ENCODE results near the gene PLXNA2. TPM values are rescaled to one million over a fixed set of nuclear protein-coding genes. Genes with fewer than 3 reads are reported as not detected.

PLXNA2 gene
- total RNA-seq, 1 donor from 2014 or later, result 17.7 TPM

GRCh38 chr1:208010487-208011071, 233.6 kb downstream of the PLXNA2 start:
- FAIRE-seq, result no peak
- H4K20me1 ChIP-seq (ENCODE audit: insufficient read depth, low read length), result no peaks in the 10 kb centered on the region
- H3K27ac ChIP-seq (ENCODE audit: low read depth, low read length), result no peak overlapping the region
- no peak for TF ChIP-seq CTCF (IDR thresholded peaks at IDR 0.05; ENCODE audit: insufficient read depth, low read depth, low read length)
- no peak for TF ChIP-seq EZH2 (IDR thresholded peaks at IDR 0.05; ENCODE audit: insufficient read depth, low read length)
- no peak overlapping the region for H2AFZ ChIP-seq (ENCODE audit: low read depth, low read length)
- no peak overlapping the region for H3K9ac ChIP-seq (ENCODE audit: low read length)
- peaks cover 19% of the 10 kb centered on the region for H3K4me1 ChIP-seq (ENCODE audit: insufficient read depth, low read length)
- no peaks in the 10 kb centered on the region for H3K36me3 ChIP-seq (ENCODE audit: insufficient read depth, low read length)
- no peak overlapping the region for H3K4me3 ChIP-seq (ENCODE audit: insufficient read depth, low read depth, low read length)
- Mint-ChIP-seq H3K4me3 (ENCODE audit: unreplicated experiment) (no peak overlapping the region), H3K36me3 (ENCODE audit: low read depth, unreplicated experiment) (no peaks in the 10 kb centered on the region), H3K9me3 (ENCODE audit: unreplicated experiment) (peaks cover 4% of the 10 kb centered on the region), H3K27me3 (ENCODE audit: low read depth, unreplicated experiment) (peaks cover 10% of the 10 kb centered on the region), H3K27ac (ENCODE audit: unreplicated experiment) (no peak overlapping the region), H3K4me1 (ENCODE audit: low read depth, unreplicated experiment) (peaks cover 23% of the 10 kb centered on the region)
- H3K9me3 ChIP-seq (ENCODE audit: insufficient read depth, low read depth, low read length), result no peaks in the 10 kb centered on the region
- H3K4me2 ChIP-seq (ENCODE audit: low read length), result no peak overlapping the region
- peak; percentile 69 for DNase-seq (ENCODE audit: low read depth)
- no peaks in the 10 kb centered on the region for H3K79me2 ChIP-seq (ENCODE audit: insufficient read depth, low read length)
- H3K27me3 ChIP-seq (ENCODE audit: insufficient read depth, low read length), result no peaks in the 10 kb centered on the region

- Histone ChIP-seq H3K79me2 (ENCODE audit: insufficient read depth, low read length) (no peaks in the 10 kb centered on the region), H3K27ac (ENCODE audit: low read depth, low read length) (no peak overlapping the region), H3K27me3 (ENCODE audit: insufficient read depth, low read length) (no peaks in the 10 kb centered on the region), H3K4me3 (ENCODE audit: insufficient read depth, low read depth, low read length) (no peak overlapping the region), H3K4me1 (ENCODE audit: insufficient read depth, low read length) (peaks cover 19% of the 10 kb centered on the region), H3K9me3 (ENCODE audit: insufficient read depth, low read depth, low read length) (no peaks in the 10 kb centered on the region), H4K20me1 (ENCODE audit: insufficient read depth, low read length) (no peaks in the 10 kb centered on the region), H2AFZ (ENCODE audit: low read depth, low read length) (no peak overlapping the region), H3K36me3 (ENCODE audit: insufficient read depth, low read length) (no peaks in the 10 kb centered on the region), H3K4me2 (ENCODE audit: low read length) (no peak overlapping the region), H3K9ac (ENCODE audit: low read length) (no peak overlapping the region)
- no peaks in the 10 kb centered on the region for H3K36me3 Mint-ChIP-seq (ENCODE audit: low read depth, unreplicated experiment)
- FAIRE-seq, result no peak
- TF ChIP-seq CTCF (IDR thresholded peaks at IDR 0.05; ENCODE audit: insufficient read depth, low read depth, low read length), result no peak
- no peak for TF ChIP-seq EZH2 (IDR thresholded peaks at IDR 0.05; ENCODE audit: insufficient read depth, low read length)
- H3K27me3 Mint-ChIP-seq (ENCODE audit: low read depth, unreplicated experiment), result peaks cover 10% of the 10 kb centered on the region
- peaks cover 4% of the 10 kb centered on the region for H3K9me3 Mint-ChIP-seq (ENCODE audit: unreplicated experiment)
- H3K4me1 Mint-ChIP-seq (ENCODE audit: low read depth, unreplicated experiment), result peaks cover 26% of the 10 kb centered on the region
- H3K27ac Mint-ChIP-seq (ENCODE audit: unreplicated experiment), result no peak overlapping the region
- no peak for DNase-seq (ENCODE audit: low read depth)
- H3K4me3 Mint-ChIP-seq (ENCODE audit: unreplicated experiment), result no peak overlapping the region
Measured at GRCh38 chr1:208009706-208010444, 234.3 kb downstream of the PLXNA2 start.

GRCh38 chr1:208009303-208009702, 234.9 kb downstream of the PLXNA2 start:
- Histone ChIP-seq H3K9ac (ENCODE audit: low read length) (no peak overlapping the region), H3K4me1 (ENCODE audit: insufficient read depth, low read length) (peaks cover 19% of the 10 kb centered on the region), H3K4me3 (ENCODE audit: insufficient read depth, low read depth, low read length) (no peak overlapping the region), H3K27me3 (ENCODE audit: insufficient read depth, low read length) (no peaks in the 10 kb centered on the region), H3K4me2 (ENCODE audit: low read length) (no peak overlapping the region), H3K36me3 (ENCODE audit: insufficient read depth, low read length) (no peaks in the 10 kb centered on the region), H3K27ac (ENCODE audit: low read depth, low read length) (no peak overlapping the region), H4K20me1 (ENCODE audit: insufficient read depth, low read length) (no peaks in the 10 kb centered on the region), H3K79me2 (ENCODE audit: insufficient read depth, low read length) (no peaks in the 10 kb centered on the region), H2AFZ (ENCODE audit: low read depth, low read length) (no peak overlapping the region), H3K9me3 (ENCODE audit: insufficient read depth, low read depth, low read length) (no peaks in the 10 kb centered on the region)
- no peak overlapping the region for H3K4me3 Mint-ChIP-seq (ENCODE audit: unreplicated experiment)
- peak overlapping the region; percentile 41 for H3K27ac Mint-ChIP-seq (ENCODE audit: unreplicated experiment)
- DNase-seq (ENCODE audit: low read depth) (no peak), FAIRE-seq (no peak)
- no peaks in the 10 kb centered on the region for H3K36me3 Mint-ChIP-seq (ENCODE audit: low read depth, unreplicated experiment)
- H3K9me3 Mint-ChIP-seq (ENCODE audit: unreplicated experiment), result peaks cover 4% of the 10 kb centered on the region
- H3K27me3 Mint-ChIP-seq (ENCODE audit: low read depth, unreplicated experiment), result peaks cover 10% of the 10 kb centered on the region
- TF ChIP-seq EZH2 (IDR thresholded peaks at IDR 0.05; ENCODE audit: insufficient read depth, low read length) (no peak), CTCF (IDR thresholded peaks at IDR 0.05; ENCODE audit: insufficient read depth, low read depth, low read length) (no peak)
- H3K4me1 Mint-ChIP-seq (ENCODE audit: low read depth, unreplicated experiment), result peaks cover 29% of the 10 kb centered on the region

Measured in astrocyte (in vitro differentiated cells and primary cell).